Astrocyte (in vitro differentiated cells and primary cell): ENCODE measurements around the gene E4F1. TPM values are rescaled to one million over a fixed set of nuclear protein-coding genes. Genes with fewer than 3 reads are reported as not detected.

Source experiments
- DNase-seq: peaks from one replicate; pipeline ENCODE4 v3.0.0-alpha.2; 2010; ENCODE audit warnings: low read depth
- FAIRE-seq: peaks from 2 replicates; lab custom pipeline; 2011; peaks lifted over from hg19 to GRCh38; lab: Jason Lieb, UNC
- H2AFZ ChIP-seq: 2 replicates; pipeline ENCODE4 v1.6.0; 2012; ENCODE audit warnings: low read depth, low read length, inconsistent platforms
- H3K27ac ChIP-seq: 2 replicates; pipeline ENCODE4 v1.5.1; 2011; ENCODE audit warnings: low read depth, low read length, inconsistent platforms
- H3K27me3 ChIP-seq: 2 replicates; pipeline ENCODE4 v1.6.0; 2011; ENCODE audit warnings: low read length, inconsistent platforms; ENCODE audit not compliant: insufficient read depth
- H3K36me3 ChIP-seq: 2 replicates; pipeline ENCODE4 v1.5.1; 2011; ENCODE audit warnings: low read length, inconsistent platforms; ENCODE audit not compliant: insufficient read depth
- H3K4me1 ChIP-seq: 2 replicates; pipeline ENCODE4 v1.5.1; 2011; ENCODE audit warnings: low read length, inconsistent platforms; ENCODE audit not compliant: insufficient read depth
- H3K4me2 ChIP-seq: 2 replicates; pipeline ENCODE4 v1.6.0; 2012; ENCODE audit warnings: low read length, inconsistent platforms
- H3K4me3 ChIP-seq: 2 replicates; pipeline ENCODE4 v1.5.1; 2011; ENCODE audit warnings: low read depth, mild to moderate bottlenecking, low read length, inconsistent platforms; ENCODE audit not compliant: insufficient read depth
- H3K79me2 ChIP-seq: 2 replicates; pipeline ENCODE4 v1.6.0; 2012; ENCODE audit warnings: mild to moderate bottlenecking, low read length, inconsistent platforms; ENCODE audit not compliant: insufficient read depth
- H3K9ac ChIP-seq: 2 replicates; pipeline ENCODE4 v1.6.0; 2012; ENCODE audit warnings: mild to moderate bottlenecking, low read length, inconsistent platforms
- H3K9me3 ChIP-seq: 2 replicates; pipeline ENCODE4 v1.5.1; 2012; ENCODE audit warnings: low read depth, mild to moderate bottlenecking, low read length, inconsistent platforms; ENCODE audit not compliant: insufficient read depth
- H4K20me1 ChIP-seq: 2 replicates; pipeline ENCODE4 v1.6.0; 2012; ENCODE audit warnings: low read length, inconsistent platforms; ENCODE audit not compliant: insufficient read depth
- H3K27ac Mint-ChIP-seq: one replicate; pipeline ENCODE4 v1.8.0; 2021; ENCODE audit warnings: mild to moderate bottlenecking, mixed read lengths; ENCODE audit not compliant: unreplicated experiment
- H3K27me3 Mint-ChIP-seq: one replicate; pipeline ENCODE4 v1.8.0; 2021; ENCODE audit warnings: low read depth, mixed read lengths; ENCODE audit not compliant: unreplicated experiment
- H3K36me3 Mint-ChIP-seq: one replicate; pipeline ENCODE4 v1.8.0; 2021; ENCODE audit warnings: low read depth, mixed read lengths; ENCODE audit not compliant: unreplicated experiment
- H3K4me1 Mint-ChIP-seq: one replicate; pipeline ENCODE4 v1.8.0; 2021; ENCODE audit warnings: low read depth, mixed read lengths; ENCODE audit not compliant: unreplicated experiment
- H3K4me3 Mint-ChIP-seq: one replicate; pipeline ENCODE4 v1.8.0; 2021; ENCODE audit warnings: mild to moderate bottlenecking, moderate library complexity, mixed read lengths; ENCODE audit not compliant: unreplicated experiment
- H3K9me3 Mint-ChIP-seq: one replicate; pipeline ENCODE4 v1.8.0; 2021; ENCODE audit warnings: mild to moderate bottlenecking, mixed read lengths; ENCODE audit not compliant: unreplicated experiment
- EZH2 ChIP-seq: IDR thresholded peaks from 2 replicates; pipeline ENCODE4 v1.6.1; 2012; ENCODE audit warnings: mild to moderate bottlenecking, low read length, inconsistent platforms; ENCODE audit not compliant: insufficient read depth
- total RNA-seq: library from RNA; stranded (reverse); gene quantifications from 2 replicates; pipeline ENCODE4 v1.2.1, GENCODE V29; 2021
- TF ChIP-seq, protein P1 (sequence below): IDR thresholded peaks from 2 replicates; pipeline ENCODE4 v1.5.1; 2011; ENCODE audit warnings: low read depth, mild to moderate bottlenecking, inconsistent platforms, low read length, moderate library complexity; ENCODE audit not compliant: insufficient read depth

E4F1 gene
- total RNA-seq, 1 donor from 2014 or later = 22.8 TPM

DNA sequence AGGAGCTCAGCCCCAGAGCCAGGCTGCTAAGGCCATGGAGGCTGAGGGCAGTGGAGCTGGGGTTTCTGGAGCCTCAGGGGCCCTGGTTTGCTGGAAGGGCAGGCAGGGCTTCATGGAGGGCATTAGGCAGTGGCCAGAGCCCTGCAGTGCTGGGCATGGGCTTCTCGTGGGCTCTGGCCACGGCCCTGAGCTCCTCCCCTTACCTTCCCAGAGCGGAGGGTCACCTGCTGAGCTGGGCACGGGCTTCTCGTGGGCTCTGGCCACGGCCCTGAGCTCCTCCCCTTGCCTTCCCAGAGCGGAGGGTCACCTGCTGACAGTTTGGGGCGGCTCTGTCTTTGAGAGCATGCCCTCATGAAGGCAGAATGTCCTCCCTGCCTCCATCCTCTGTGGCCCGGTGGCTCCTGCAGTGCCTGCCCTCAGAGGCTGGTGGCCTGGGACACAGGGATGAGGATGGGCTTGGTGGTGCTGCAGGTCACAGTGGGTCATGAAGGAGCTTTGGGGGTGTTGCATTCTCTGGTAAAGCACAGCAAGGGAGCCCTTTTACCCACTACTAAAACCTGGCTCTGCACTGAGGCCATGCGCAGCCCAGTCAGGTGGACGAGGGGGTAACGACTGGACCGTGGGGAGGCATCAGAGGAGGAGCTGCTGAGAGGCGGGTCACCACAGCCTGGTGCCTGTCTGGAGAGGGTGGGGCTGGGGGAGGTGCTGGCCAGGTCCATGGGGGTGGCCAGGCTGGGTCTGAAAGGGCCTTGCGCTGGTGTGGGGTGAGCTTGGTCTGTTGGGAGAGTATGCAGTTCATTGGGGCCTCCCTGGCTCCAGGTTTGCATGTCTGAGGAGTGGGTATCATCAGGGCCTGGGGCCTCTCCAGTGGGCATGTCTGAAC lies 47.4 kb downstream of the E4F1 start:
- Histone ChIP-seq H4K20me1 (peaks cover 46% of the 10 kb centered on the region), H3K9me3 (no peaks in the 10 kb centered on the region), H3K4me2 (no peak overlapping the region), H3K27me3 (no peaks in the 10 kb centered on the region), H3K4me3 (no peak overlapping the region), H3K79me2 (peaks cover 45% of the 10 kb centered on the region), H2AFZ (no peak overlapping the region), H3K4me1 (peaks cover 15% of the 10 kb centered on the region), H3K9ac (no peak overlapping the region), H3K27ac (no peak overlapping the region), H3K36me3 (no peaks in the 10 kb centered on the region)
- FAIRE-seq = no peak
- H3K4me3 Mint-ChIP-seq = no peak overlapping the region
- no peak for TF ChIP-seq EZH2
- TF ChIP-seq, protein P1, sequence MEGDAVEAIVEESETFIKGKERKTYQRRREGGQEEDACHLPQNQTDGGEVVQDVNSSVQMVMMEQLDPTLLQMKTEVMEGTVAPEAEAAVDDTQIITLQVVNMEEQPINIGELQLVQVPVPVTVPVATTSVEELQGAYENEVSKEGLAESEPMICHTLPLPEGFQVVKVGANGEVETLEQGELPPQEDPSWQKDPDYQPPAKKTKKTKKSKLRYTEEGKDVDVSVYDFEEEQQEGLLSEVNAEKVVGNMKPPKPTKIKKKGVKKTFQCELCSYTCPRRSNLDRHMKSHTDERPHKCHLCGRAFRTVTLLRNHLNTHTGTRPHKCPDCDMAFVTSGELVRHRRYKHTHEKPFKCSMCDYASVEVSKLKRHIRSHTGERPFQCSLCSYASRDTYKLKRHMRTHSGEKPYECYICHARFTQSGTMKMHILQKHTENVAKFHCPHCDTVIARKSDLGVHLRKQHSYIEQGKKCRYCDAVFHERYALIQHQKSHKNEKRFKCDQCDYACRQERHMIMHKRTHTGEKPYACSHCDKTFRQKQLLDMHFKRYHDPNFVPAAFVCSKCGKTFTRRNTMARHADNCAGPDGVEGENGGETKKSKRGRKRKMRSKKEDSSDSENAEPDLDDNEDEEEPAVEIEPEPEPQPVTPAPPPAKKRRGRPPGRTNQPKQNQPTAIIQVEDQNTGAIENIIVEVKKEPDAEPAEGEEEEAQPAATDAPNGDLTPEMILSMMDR = no peak
- H3K9me3 Mint-ChIP-seq = no peaks in the 10 kb centered on the region
- H3K27me3 Mint-ChIP-seq = no peaks in the 10 kb centered on the region
- H3K4me1 Mint-ChIP-seq = peaks cover 12% of the 10 kb centered on the region
- peaks cover 9% of the 10 kb centered on the region for H3K36me3 Mint-ChIP-seq
- no peak for DNase-seq
- no peak overlapping the region for H3K27ac Mint-ChIP-seq

DNA sequence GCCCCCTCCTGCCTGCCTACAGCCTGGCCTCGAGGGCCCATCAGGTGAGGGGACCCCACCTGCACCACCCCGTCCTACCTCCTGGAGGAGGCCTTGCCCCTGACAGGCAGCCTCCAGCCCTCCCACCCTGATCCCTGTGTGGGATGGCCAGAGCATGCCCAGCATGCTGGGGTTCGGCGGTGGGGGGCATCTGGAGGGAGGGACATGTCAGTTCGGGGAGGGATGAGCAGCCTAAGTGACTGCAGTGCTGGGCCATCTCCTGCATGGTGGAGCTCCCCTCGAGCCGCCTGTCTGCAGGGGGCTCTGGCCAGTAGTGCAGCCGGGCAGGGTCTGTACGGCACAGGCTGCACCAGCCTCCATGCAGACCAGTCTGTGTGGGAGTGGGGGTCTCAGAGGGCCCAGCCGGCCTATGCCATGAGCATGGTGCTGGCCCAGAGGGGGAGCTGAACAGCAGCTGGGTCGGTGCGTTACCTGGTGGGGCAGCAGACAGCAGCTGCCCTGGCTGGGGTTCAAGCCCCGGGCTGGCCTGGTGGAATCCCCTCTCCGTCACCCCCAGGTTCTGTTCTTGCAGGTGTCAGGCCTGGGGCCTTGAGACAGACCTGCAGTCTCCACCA lies 48.6 kb downstream of the E4F1 start:
- Histone ChIP-seq H3K4me2 (no peak overlapping the region), H2AFZ (no peak overlapping the region), H3K4me1 (peaks cover 7% of the 10 kb centered on the region), H3K4me3 (no peak overlapping the region), H3K36me3 (no peaks in the 10 kb centered on the region), H3K27ac (no peak overlapping the region), H3K27me3 (no peaks in the 10 kb centered on the region), H3K79me2 (peaks cover 34% of the 10 kb centered on the region), H4K20me1 (peaks cover 36% of the 10 kb centered on the region), H3K9me3 (no peaks in the 10 kb centered on the region), H3K9ac (no peak overlapping the region)
- peaks cover 9% of the 10 kb centered on the region for H3K36me3 Mint-ChIP-seq
- FAIRE-seq = no peak
- no peak for DNase-seq
- no peak overlapping the region for H3K4me3 Mint-ChIP-seq
- no peak for TF ChIP-seq EZH2
- TF ChIP-seq, protein P1 = no peak
- no peak overlapping the region for H3K27ac Mint-ChIP-seq
- H3K27me3 Mint-ChIP-seq = peaks cover 4% of the 10 kb centered on the region
- no peaks in the 10 kb centered on the region for H3K9me3 Mint-ChIP-seq
- H3K4me1 Mint-ChIP-seq = peaks cover 4% of the 10 kb centered on the region
